Caco-2 (cell line): ENCODE data around the gene FBLL1. TPM values are rescaled to one million over a fixed set of nuclear protein-coding genes. Genes with fewer than 3 reads are reported as not detected.

Source experiments
- BruUV-seq: library from RNA; stranded (reverse); fragments of 400-500 nt; replicated peaks from 2 replicates; lab custom pipeline; 2021; lab: Mats Ljungman, UMichigan
- CTCF ChIA-PET: fragments of 300-600 bp; sonication (Branson Sonifier 250); formaldehyde crosslinking; loops from one replicate; lab custom pipeline; 2022; ENCODE audit warnings: antibody characterized with exemption; lab: Charles Lee
- POLR2A ChIA-PET: fragments of 300-600 bp; sonication (Branson Sonifier 250); formaldehyde crosslinking; loops from one replicate; lab custom pipeline; 2022; ENCODE audit warnings: antibody characterized with exemption; lab: Charles Lee
- DNase-seq, 2 experiments: peaks; one replicate each; pipeline versions ENCODE4 v3.0.0 to v3.0.0-alpha.2; 2020 to 2022
- H3K27me3 ChIP-seq: replicated peaks from 2 replicates; pipeline ENCODE4 v1.6.0; 2011; ENCODE audit warnings: low read length; ENCODE audit not compliant: control insufficient read depth, insufficient read depth
- H3K36me3 ChIP-seq: 2 replicates; pipeline ENCODE4 v1.5.1; 2011; ENCODE audit warnings: low read length; ENCODE audit not compliant: control insufficient read depth, insufficient read depth
- H3K4me1 ChIP-seq: fragments of 250-450 bp; sonication (Bioruptor Pico); 2 replicates; pipeline ENCODE4 v1.5.1; 2020; ENCODE audit warnings: mild to moderate bottlenecking
- H3K4me3 ChIP-seq: 2 replicates; pipeline ENCODE4 v1.5.1; 2011; ENCODE audit warnings: low read depth, mild to moderate bottlenecking, control low read depth, low read length
- H3K9me3 ChIP-seq: fragments of 250-450 bp; sonication (Bioruptor Pico); 2 replicates; pipeline ENCODE4 v1.5.1; 2020; ENCODE audit warnings: mild to moderate bottlenecking, moderate library complexity
- H3K27ac Mint-ChIP-seq: one replicate; pipeline ENCODE4 v1.8.0; 2022; ENCODE audit warnings: mixed read lengths; ENCODE audit not compliant: unreplicated experiment
- H3K27me3 Mint-ChIP-seq: one replicate; pipeline ENCODE4 v1.8.0; 2022; ENCODE audit warnings: mixed read lengths; ENCODE audit not compliant: insufficient read depth, unreplicated experiment
- H3K36me3 Mint-ChIP-seq: one replicate; pipeline ENCODE4 v1.8.0; 2022; ENCODE audit warnings: mild to moderate bottlenecking, mixed read lengths; ENCODE audit not compliant: insufficient read depth, unreplicated experiment
- H3K4me1 Mint-ChIP-seq: one replicate; pipeline ENCODE4 v1.8.0; 2022; ENCODE audit warnings: low read depth, mixed read lengths; ENCODE audit not compliant: unreplicated experiment
- H3K4me3 Mint-ChIP-seq: one replicate; pipeline ENCODE4 v1.8.0; 2022; ENCODE audit warnings: mild to moderate bottlenecking, moderate library complexity, mixed read lengths; ENCODE audit not compliant: unreplicated experiment
- H3K9me3 Mint-ChIP-seq: one replicate; pipeline ENCODE4 v1.8.0; 2022; ENCODE audit warnings: mixed read lengths; ENCODE audit not compliant: unreplicated experiment
- intact Hi-C: fragments of 100-400 bp; cut with micrococcal nuclease; formaldehyde crosslinking; loops from one replicate; pipeline ENCODE4 v1.10.0; 2022; ENCODE audit not compliant: unreplicated experiment
- total RNA-seq: library from RNA; stranded (reverse); gene quantifications from 2 replicates; pipeline ENCODE4 v1.2.3, GENCODE V29; 2022
- TF ChIP-seq, protein P1 (sequence below), 2 experiments: fragments of 200-600 bp in 1 of 2; IDR thresholded peaks; 1 replicate in 1 of 2; 2 replicates in 1 of 2; pipeline versions ENCODE4 v1.5.1 to v1.8.0; 2011 to 2022; ENCODE audit warnings: antibody characterized with exemption in 1 of 2, control low read depth in 1 of 2, inconsistent platforms in 1 of 2, low read depth in 1 of 2, low read length in 1 of 2, mild to moderate bottlenecking in 1 of 2, moderate library complexity in 1 of 2; ENCODE audit not compliant: insufficient read depth in 1 of 2, severe bottlenecking in 1 of 2, unreplicated experiment in 1 of 2

Gene FBLL1
- total RNA-seq, 1 experiment from 2014 or later, result not detected

GRCh38 chr5:168482361-168482760, 46.7 kb upstream of the FBLL1 start:
- ChIA-PET CTCF (no interaction called here), POLR2A (no interaction called here)
- no peak overlapping the region for H3K4me3 ChIP-seq
- no TSS peak for BruUV-seq
- Mint-ChIP-seq H3K4me3 (no peak overlapping the region), H3K27ac (no peak overlapping the region), H3K36me3 (peaks cover 36% of the 10 kb centered on the region), H3K9me3 (no peaks in the 10 kb centered on the region), H3K4me1 (peaks cover 11% of the 10 kb centered on the region), H3K27me3 (no peaks in the 10 kb centered on the region)
- H3K4me1 ChIP-seq, result peaks cover 7% of the 10 kb centered on the region
- TF ChIP-seq, protein P1, sequence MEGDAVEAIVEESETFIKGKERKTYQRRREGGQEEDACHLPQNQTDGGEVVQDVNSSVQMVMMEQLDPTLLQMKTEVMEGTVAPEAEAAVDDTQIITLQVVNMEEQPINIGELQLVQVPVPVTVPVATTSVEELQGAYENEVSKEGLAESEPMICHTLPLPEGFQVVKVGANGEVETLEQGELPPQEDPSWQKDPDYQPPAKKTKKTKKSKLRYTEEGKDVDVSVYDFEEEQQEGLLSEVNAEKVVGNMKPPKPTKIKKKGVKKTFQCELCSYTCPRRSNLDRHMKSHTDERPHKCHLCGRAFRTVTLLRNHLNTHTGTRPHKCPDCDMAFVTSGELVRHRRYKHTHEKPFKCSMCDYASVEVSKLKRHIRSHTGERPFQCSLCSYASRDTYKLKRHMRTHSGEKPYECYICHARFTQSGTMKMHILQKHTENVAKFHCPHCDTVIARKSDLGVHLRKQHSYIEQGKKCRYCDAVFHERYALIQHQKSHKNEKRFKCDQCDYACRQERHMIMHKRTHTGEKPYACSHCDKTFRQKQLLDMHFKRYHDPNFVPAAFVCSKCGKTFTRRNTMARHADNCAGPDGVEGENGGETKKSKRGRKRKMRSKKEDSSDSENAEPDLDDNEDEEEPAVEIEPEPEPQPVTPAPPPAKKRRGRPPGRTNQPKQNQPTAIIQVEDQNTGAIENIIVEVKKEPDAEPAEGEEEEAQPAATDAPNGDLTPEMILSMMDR (IDR thresholded peaks at IDR 0.05; ENCODE audit: insufficient read depth in 1 of 2, low read depth in 1 of 2, low read length in 1 of 2, severe bottlenecking in 1 of 2, unreplicated experiment in 1 of 2), result no peak
- H3K36me3 ChIP-seq, result no peaks in the 10 kb centered on the region
- H3K27me3 ChIP-seq, result no peaks in the 10 kb centered on the region
- no peak for DNase-seq
- H3K9me3 ChIP-seq, result no peaks in the 10 kb centered on the region
- intact Hi-C loops, result loop anchor here (10.0 kb wide), 1 partner anchor 1102 kb away; the partner anchor contains the start of gene SPDL1

DNA sequence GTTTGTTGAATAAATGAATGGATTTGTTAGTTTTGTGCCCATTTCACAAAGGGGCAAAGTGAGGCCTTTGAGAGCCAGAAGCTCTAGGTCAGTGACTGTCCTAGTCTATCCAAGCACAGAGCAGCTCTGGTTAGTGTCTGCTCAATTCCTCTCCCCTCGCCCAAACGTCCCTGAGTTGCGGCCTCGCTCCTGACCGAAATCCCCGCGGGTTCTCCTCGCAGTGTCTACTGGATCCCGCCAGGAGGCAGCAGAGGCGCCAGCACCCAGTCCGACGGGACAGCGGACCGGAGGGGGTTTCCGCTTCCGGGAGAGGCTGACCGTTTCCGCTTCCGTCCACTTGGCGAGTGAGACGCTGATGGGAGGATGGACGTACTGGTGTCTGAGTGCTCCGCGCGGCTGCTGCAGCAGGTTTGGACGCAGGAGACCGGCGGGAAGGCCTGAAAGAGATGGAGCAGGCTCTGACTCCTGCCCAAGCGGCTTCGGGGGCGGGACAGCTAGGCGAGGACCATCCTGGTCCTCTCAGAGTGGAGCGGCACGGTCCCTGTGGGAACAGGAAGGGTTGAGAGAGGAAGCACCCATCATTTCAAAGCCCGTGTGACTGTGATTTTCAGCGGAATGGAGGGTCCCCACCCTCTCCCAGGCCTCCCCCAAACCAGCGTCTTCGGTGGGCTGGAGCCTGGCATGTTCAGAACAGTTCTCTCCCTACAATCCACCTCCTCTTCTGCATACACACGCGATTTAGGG, 42.8 kb upstream of the FBLL1 start, which contains the start of gene RARS1:
Gene RARS1, plus strand, starts transcription at position 336 of the 744 bp plus-strand sequence. Its CDS starts 28 bp downstream, at position 364.
- Histone ChIP-seq H3K4me3 (peak within 1 kb of the TSS; percentile 93), H3K4me1 (peaks cover 10% of the 10 kb centered on the region), H3K9me3 (no peaks in the 10 kb centered on the region), H3K27me3 (no peaks in the 10 kb centered on the region), H3K36me3 (0 out of 2 replicates have a peak, but pooled peaks cover 1% of the 10 kb centered on the region)
- H3K4me3 Mint-ChIP-seq, result peak within 1 kb of the TSS; percentile 98
- TSS peak; percentile 65 for BruUV-seq
- peaks cover 8% of the 10 kb centered on the region for H3K4me1 Mint-ChIP-seq
- peak within 1 kb of the TSS; percentile 86 for H3K27ac Mint-ChIP-seq
- peak; percentile 94 to 95 for DNase-seq
- TF ChIP-seq, protein P1 (IDR thresholded peaks at IDR 0.05; ENCODE audit: insufficient read depth in 1 of 2, low read depth in 1 of 2, low read length in 1 of 2, severe bottlenecking in 1 of 2, unreplicated experiment in 1 of 2), result peak; percentile 93 to 96
- no peaks in the 10 kb centered on the region for H3K9me3 Mint-ChIP-seq
- intact Hi-C loops, result loop anchor here (1.0 to 10.0 kb wide), 3 partner anchors 92 to 1098 kb away; partner anchors contain the start of genes PANK3 and SPDL1
- ChIA-PET CTCF (no interaction called here), POLR2A (interaction anchor here (0.8 to 1.0 kb wide), 2 partner anchors 93 to 136 kb away, joined by 3 read pairs; partner anchors contain the start of gene PANK3)
- peaks cover 45% of the 10 kb centered on the region for H3K36me3 Mint-ChIP-seq
- H3K27me3 Mint-ChIP-seq, result no peaks in the 10 kb centered on the region

- TF ChIP-seq, protein P1 (IDR thresholded peaks at IDR 0.05; ENCODE audit: insufficient read depth in 1 of 2, low read depth in 1 of 2, low read length in 1 of 2, severe bottlenecking in 1 of 2, unreplicated experiment in 1 of 2), result no peak
- no peaks in the 10 kb centered on the region for H3K4me1 Mint-ChIP-seq
- ChIA-PET CTCF (no interaction called here), POLR2A (no interaction called here)
- DNase-seq, result no peak
- H3K27me3 Mint-ChIP-seq, result no peaks in the 10 kb centered on the region
- intact Hi-C loops, result loop anchor here (10.0 kb wide), 1 partner anchor 1096 kb away; the partner anchor contains the start of gene SPDL1
- no peaks in the 10 kb centered on the region for H3K9me3 Mint-ChIP-seq
- Histone ChIP-seq H3K27me3 (no peaks in the 10 kb centered on the region), H3K4me3 (no peak overlapping the region), H3K9me3 (no peaks in the 10 kb centered on the region), H3K4me1 (peaks cover 7% of the 10 kb centered on the region), H3K36me3 (0 out of 2 replicates have a peak, but pooled peaks cover 1% of the 10 kb centered on the region)
- H3K27ac Mint-ChIP-seq, result no peak overlapping the region
- BruUV-seq, result no TSS peak
- H3K4me3 Mint-ChIP-seq, result no peak overlapping the region
- H3K36me3 Mint-ChIP-seq, result peaks cover 73% of the 10 kb centered on the region
Observed at GRCh38 chr5:168489059-168489458, 40.0 kb upstream of the FBLL1 start.
